H9 (cell line): ENCODE results near the gene MYBBP1A. TPM values are rescaled to one million over a fixed set of nuclear protein-coding genes. Genes with fewer than 3 reads are reported as not detected.

Experiments used
- DNase-seq: peaks from one replicate; pipeline ENCODE4 v3.0.0-alpha.2; 2017
- H2AFZ ChIP-seq: one replicate; pipeline ENCODE4 v1.6.1; 2013; ENCODE audit warnings: mild to moderate bottlenecking, low read length, control low read depth, moderate library complexity
- H2AK5ac ChIP-seq: 2 replicates; pipeline ENCODE4 v1.6.1; 2013; ENCODE audit warnings: low read length, control low read depth, mixed read lengths; ENCODE audit not compliant: insufficient read length
- H2BK120ac ChIP-seq: one replicate; pipeline ENCODE4 v1.6.1; 2013; ENCODE audit warnings: low read depth, mild to moderate bottlenecking, low read length, control low read depth, inconsistent platforms; ENCODE audit not compliant: poor library complexity, severe bottlenecking
- H2BK12ac ChIP-seq: 2 replicates; pipeline ENCODE4 v1.6.1; 2013; ENCODE audit warnings: low read length, control low read depth, mixed read lengths, low read depth; ENCODE audit not compliant: insufficient read length
- H2BK15ac ChIP-seq: 2 replicates; pipeline ENCODE4 v1.6.1; 2013; ENCODE audit warnings: low read depth, low read length, control low read depth
- H2BK20ac ChIP-seq: one replicate; pipeline ENCODE4 v1.6.1; 2013; ENCODE audit warnings: low read depth, mild to moderate bottlenecking, low read length, control low read depth, inconsistent platforms; ENCODE audit not compliant: poor library complexity, severe bottlenecking
- H2BK5ac ChIP-seq: 2 replicates; pipeline ENCODE4 v1.6.1; 2013; ENCODE audit warnings: low read length, control low read depth, mixed read lengths; ENCODE audit not compliant: insufficient read length
- H3K14ac ChIP-seq: 2 replicates; pipeline ENCODE4 v1.6.1; 2013; ENCODE audit warnings: low read length, control low read depth; ENCODE audit not compliant: insufficient read depth
- H3K18ac ChIP-seq: 2 replicates; pipeline ENCODE4 v1.6.1; 2013; ENCODE audit warnings: low read depth, mild to moderate bottlenecking, mixed read lengths, low read length, control low read depth; ENCODE audit not compliant: insufficient read length
- H3K23ac ChIP-seq: 2 replicates; pipeline ENCODE4 v1.6.1; 2013; ENCODE audit warnings: low read length, control low read depth, mixed read lengths, low read depth; ENCODE audit not compliant: insufficient read length
- H3K23me2 ChIP-seq: 2 replicates; pipeline ENCODE4 v1.6.1; 2013; ENCODE audit warnings: low read depth, mild to moderate bottlenecking, mixed read lengths, low read length, control low read depth; ENCODE audit not compliant: insufficient read length, poor library complexity, severe bottlenecking
- H3K27ac ChIP-seq: 2 replicates; pipeline ENCODE4 v1.5.1; 2013; ENCODE audit warnings: low read length, control low read depth, mixed read lengths, low read depth; ENCODE audit not compliant: insufficient read length
- H3K27me3 ChIP-seq: 2 replicates; pipeline ENCODE4 v1.6.1; 2013; ENCODE audit warnings: low read length, control low read depth, inconsistent platforms; ENCODE audit not compliant: insufficient read depth
- H3K4ac ChIP-seq: 2 replicates; pipeline ENCODE4 v1.6.1; 2013; ENCODE audit warnings: low read depth, mild to moderate bottlenecking, control low read depth, inconsistent platforms, low read length, moderate library complexity
- H3K4me1 ChIP-seq: 2 replicates; pipeline ENCODE4 v1.6.1; 2013; ENCODE audit warnings: low read length, control low read depth, inconsistent platforms; ENCODE audit not compliant: insufficient read depth
- H3K4me2 ChIP-seq: 2 replicates; pipeline ENCODE4 v1.6.1; 2013; ENCODE audit warnings: low read length, control low read depth, mixed read lengths; ENCODE audit not compliant: insufficient read length, insufficient read depth
- H3K56ac ChIP-seq: 2 replicates; pipeline ENCODE4 v1.6.1; 2013; ENCODE audit warnings: low read depth, mild to moderate bottlenecking, mixed read lengths, low read length, control low read depth; ENCODE audit not compliant: insufficient read length
- H3K79me1 ChIP-seq: 2 replicates; pipeline ENCODE4 v1.6.1; 2013; ENCODE audit warnings: low read depth, mild to moderate bottlenecking, moderate library complexity, low read length, control low read depth, inconsistent platforms; ENCODE audit not compliant: insufficient read depth, poor library complexity, severe bottlenecking
- H3K79me2 ChIP-seq: 2 replicates; pipeline ENCODE4 v1.6.1; 2013; ENCODE audit warnings: low read length, control low read depth, inconsistent platforms; ENCODE audit not compliant: insufficient read depth
- H3K9ac ChIP-seq: 2 replicates; pipeline ENCODE4 v1.6.1; 2013; ENCODE audit warnings: low read length, control low read depth, mixed read lengths; ENCODE audit not compliant: insufficient read length; ENCODE audit errors: extremely low read depth
- H3K9me3 ChIP-seq: one replicate; pipeline ENCODE4 v1.6.1; 2013; ENCODE audit warnings: low read depth, low read length, inconsistent platforms; ENCODE audit not compliant: control insufficient read depth
- H3T11ph ChIP-seq: one replicate; pipeline ENCODE4 v1.6.1; 2013; ENCODE audit warnings: mild to moderate bottlenecking, low read length, control low read depth, inconsistent platforms
- H4K20me1 ChIP-seq: one replicate; pipeline ENCODE4 v1.6.1; 2013; ENCODE audit not compliant: control insufficient read depth, insufficient read length, insufficient read depth
- H4K5ac ChIP-seq: 2 replicates; pipeline ENCODE4 v1.6.1; 2013; ENCODE audit warnings: low read depth, mild to moderate bottlenecking, mixed read lengths, low read length, control low read depth; ENCODE audit not compliant: insufficient read length
- H4K8ac ChIP-seq: replicated peaks from 2 replicates; pipeline ENCODE4 v1.6.1; 2013; ENCODE audit warnings: low read length, control low read depth, mixed read lengths, low read depth; ENCODE audit not compliant: insufficient read length
- H4K91ac ChIP-seq: 2 replicates; pipeline ENCODE4 v1.6.1; 2013; ENCODE audit warnings: low read depth, mild to moderate bottlenecking, moderate library complexity, mixed read lengths, low read length, control low read depth; ENCODE audit not compliant: insufficient read length
- H3K27ac Mint-ChIP-seq, 3 experiments: 2 replicates in 2 of 3; 3 replicates in 1 of 3; pipeline ENCODE4 v1.8.0; 2020 to 2021; ENCODE audit warnings: mixed read lengths in 3 of 3, mild to moderate bottlenecking in 1 of 3, moderate library complexity in 1 of 3
- H3K27me3 Mint-ChIP-seq: 2 replicates; pipeline ENCODE4 v1.8.0; 2021; ENCODE audit warnings: low read depth, mild to moderate bottlenecking, moderate library complexity, mixed read lengths
- H3K36me3 Mint-ChIP-seq, 3 experiments: 2 replicates in 2 of 3; 3 replicates in 1 of 3; pipeline ENCODE4 v1.8.0; 2020 to 2021; ENCODE audit warnings: low read depth in 3 of 3, mixed read lengths in 3 of 3; ENCODE audit not compliant: insufficient read depth in 1 of 3
- H3K4me1 Mint-ChIP-seq, 2 experiments: 2 replicates each; pipeline ENCODE4 v1.8.0; 2020; ENCODE audit warnings: mixed read lengths in 2 of 2
- H3K4me3 Mint-ChIP-seq, 2 experiments: 2 replicates in 1 of 2; 3 replicates in 1 of 2; pipeline ENCODE4 v1.8.0; 2020 to 2021; ENCODE audit warnings: mild to moderate bottlenecking in 2 of 2, mixed read lengths in 2 of 2, moderate library complexity in 1 of 2
- H3K9me3 Mint-ChIP-seq, 2 experiments: 2 replicates in 1 of 2; 3 replicates in 1 of 2; pipeline ENCODE4 v1.8.0; 2020; ENCODE audit warnings: mild to moderate bottlenecking in 2 of 2, mixed read lengths in 2 of 2, moderate library complexity in 1 of 2
- CTCF ChIP-seq: fragments of 200-600 bp; sonication (generic); conservative IDR thresholded peaks from 3 replicates; pipeline ENCODE4 v1.8.0; 2021; ENCODE audit warnings: antibody characterized with exemption, mild to moderate bottlenecking
- WGBS: extraction: QIAGEN DNeasy Blood & Tissue Kit; methylation state at CpG from one replicate; pipeline ENCODE4 v1.1.7; 2013; ENCODE audit warnings: missing lambda C conversion rate, low lambda C conversion rate, mixed read lengths; ENCODE audit not compliant: insufficient read length; ENCODE audit errors: extremely low coverage; 5-methylcytosine and 5-hydroxymethylcytosine counted together
- total RNA-seq: library from RNA; stranded (reverse); gene quantifications from 2 replicates; pipeline ENCODE4 v1.2.1, GENCODE V29; 2021

MYBBP1A gene
- total RNA-seq, 1 experiment from 2014 or later = 181 TPM

GRCh38 chr17:4514206-4514605 is 41.0 kb downstream of the MYBBP1A start:
- no peaks in the 10 kb centered on the region for H3K79me2 ChIP-seq
- peak overlapping the region; percentile 5; the same call in 1 of the 2 replicates for H3K14ac ChIP-seq
- no peak overlapping the region for H4K91ac ChIP-seq
- Mint-ChIP-seq H3K4me3 (no peak overlapping the region), H3K27ac (no peak overlapping the region; a peak in 1 of 7 replicates), H3K9me3 (no peaks in the 10 kb centered on the region; a peak in 1 of 5 replicates), H3K27me3 (peaks cover 30% of the 10 kb centered on the region), H3K36me3 (no peaks in the 10 kb centered on the region), H3K4me1 (peaks cover 7 to 20% of the 10 kb centered on the region in 2 experiments)
- no peak overlapping the region for H3K9ac ChIP-seq
- H3K79me1 ChIP-seq = no peaks in the 10 kb centered on the region
- no peaks in the 10 kb centered on the region for H3K23me2 ChIP-seq
- no peaks in the 10 kb centered on the region for H3K9me3 ChIP-seq
- no peak overlapping the region for H2BK20ac ChIP-seq
- TF ChIP-seq CTCF = no peak
- H4K5ac ChIP-seq = no peak overlapping the region
- H2BK12ac ChIP-seq = no peak overlapping the region
- no CpG with 5 or more reads among the region's 7 CpGs for WGBS
- DNase-seq = no peak
- H2BK15ac ChIP-seq = no peak overlapping the region
- H2BK120ac ChIP-seq = no peak overlapping the region
- no peak overlapping the region for H2AFZ ChIP-seq
- H3K4ac ChIP-seq = no peak overlapping the region
- no peak overlapping the region for H3K56ac ChIP-seq
- H2BK5ac ChIP-seq = no peak overlapping the region
- H3K4me2 ChIP-seq = no peak overlapping the region
- no peak overlapping the region for H3K18ac ChIP-seq
- H3K27me3 ChIP-seq = no peaks in the 10 kb centered on the region
- no peak overlapping the region for H3T11ph ChIP-seq
- H2AK5ac ChIP-seq = no peak overlapping the region
- no peak overlapping the region for H4K8ac ChIP-seq
- H3K23ac ChIP-seq = no peak overlapping the region
- no peaks in the 10 kb centered on the region for H4K20me1 ChIP-seq
- H3K27ac ChIP-seq = no peak overlapping the region
- H3K4me1 ChIP-seq = no peaks in the 10 kb centered on the region
